ENCODE measurements around the gene CDH6. TPM values are rescaled to one million over a fixed set of nuclear protein-coding genes. Genes with fewer than 3 reads are reported as not detected.

Gene CDH6
- total RNA-seq, 1 donor from 2014 or later, result 24.5 TPM

- no peak for DNase-seq (ENCODE audit: low spot score)
- intact Hi-C loops (cut with DNase I), result no loop called here
- no peak for ATAC-seq
Measured at GRCh38 chr5:31194892-31195555, 1.5 kb downstream of the CDH6 start.

DNA sequence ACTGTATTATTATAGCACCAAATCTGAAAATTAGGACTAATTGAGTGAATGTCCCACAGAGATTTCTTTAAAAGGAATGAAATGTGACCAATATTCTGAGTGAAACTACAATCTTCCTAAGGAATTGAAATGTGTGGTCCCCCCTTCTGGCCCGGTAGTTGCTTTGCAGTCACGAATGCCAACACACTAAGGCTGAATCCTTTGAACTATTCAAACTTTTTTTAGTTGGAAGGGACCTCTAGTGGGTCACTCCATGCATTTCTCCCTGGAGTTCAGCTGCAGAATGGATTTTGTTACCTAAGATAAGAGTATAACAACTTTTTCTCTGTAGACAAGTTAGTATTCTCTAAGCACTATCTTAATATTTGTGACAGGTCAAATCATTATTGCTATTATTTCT is 2.8 kb downstream of the CDH6 start:
- intact Hi-C loops (cut with DNase I), result no loop called here
- no peak for ATAC-seq
- no peak for DNase-seq (ENCODE audit: low spot score)

- DNase-seq (ENCODE audit: low spot score), result no peak
- intact Hi-C loops (cut with DNase I), result no loop called here
- ATAC-seq, result no peak
Measured at GRCh38 chr5:31197183-31197582, 3.7 kb downstream of the CDH6 start.

- ATAC-seq (no peak), DNase-seq (ENCODE audit: low spot score) (no peak)
- intact Hi-C loops (cut with DNase I), result no loop called here
Measured at GRCh38 chr5:31204958-31205357, 11.5 kb downstream of the CDH6 start.

GRCh38 chr5:31208043-31208442 is 14.6 kb downstream of the CDH6 start:
- ATAC-seq, result no peak
- no peak for DNase-seq (ENCODE audit: low spot score)
- intact Hi-C loops (cut with DNase I), result no loop called here

DNA sequence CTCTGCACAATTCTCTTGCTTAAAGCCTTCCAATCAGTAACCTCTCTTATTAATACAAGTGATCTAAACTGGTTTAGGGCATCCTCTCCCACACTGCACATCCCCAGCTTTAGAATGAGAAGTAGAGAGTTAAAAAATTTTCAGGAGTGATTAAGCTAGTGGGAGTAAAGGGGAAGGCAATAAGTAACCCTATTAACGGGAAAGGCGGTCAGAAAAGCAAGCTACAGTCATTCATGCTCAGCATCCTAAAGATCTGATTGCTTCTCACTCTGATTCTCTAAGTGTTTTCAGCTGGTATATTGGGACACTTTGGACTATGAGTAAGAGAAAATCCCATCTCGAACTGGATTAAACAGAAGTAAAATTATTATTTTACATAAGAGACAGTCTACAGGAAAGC is 15.8 kb downstream of the CDH6 start:
- ATAC-seq (no peak), DNase-seq (ENCODE audit: low spot score) (no peak)
- intact Hi-C loops (cut with DNase I), result no loop called here

DNA sequence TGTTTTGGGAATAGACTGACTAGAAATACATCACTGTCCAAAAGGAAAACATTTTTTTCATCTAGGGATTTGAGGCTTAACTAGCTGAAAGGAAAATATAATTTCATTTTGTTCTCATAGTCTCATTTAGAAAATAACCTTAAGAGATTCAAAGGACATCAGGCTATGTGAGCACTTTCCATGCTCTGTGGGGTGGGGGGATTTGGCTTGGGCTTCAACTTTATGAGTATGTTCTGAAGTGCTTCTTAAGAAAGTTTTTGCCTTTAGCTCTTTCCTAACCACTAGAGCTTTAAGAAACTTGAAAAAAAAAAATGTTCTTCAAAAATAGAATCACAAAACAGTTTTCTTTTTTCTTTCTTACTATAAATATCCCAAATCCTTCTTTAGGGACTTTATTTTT is 17.6 kb downstream of the CDH6 start:
- intact Hi-C loops (cut with DNase I), result no loop called here
- ATAC-seq (no peak), DNase-seq (ENCODE audit: low spot score) (no peak)

- DNase-seq (ENCODE audit: low spot score) (no peak), ATAC-seq (no peak)
- intact Hi-C loops (cut with DNase I), result no loop called here
Measured at GRCh38 chr5:31213257-31213656, 19.8 kb downstream of the CDH6 start.

GRCh38 chr5:31213705-31214121 is 20.2 kb downstream of the CDH6 start:
- DNase-seq (ENCODE audit: low spot score) (no peak), ATAC-seq (no peak)
- intact Hi-C loops (cut with DNase I), result no loop called here

DNA sequence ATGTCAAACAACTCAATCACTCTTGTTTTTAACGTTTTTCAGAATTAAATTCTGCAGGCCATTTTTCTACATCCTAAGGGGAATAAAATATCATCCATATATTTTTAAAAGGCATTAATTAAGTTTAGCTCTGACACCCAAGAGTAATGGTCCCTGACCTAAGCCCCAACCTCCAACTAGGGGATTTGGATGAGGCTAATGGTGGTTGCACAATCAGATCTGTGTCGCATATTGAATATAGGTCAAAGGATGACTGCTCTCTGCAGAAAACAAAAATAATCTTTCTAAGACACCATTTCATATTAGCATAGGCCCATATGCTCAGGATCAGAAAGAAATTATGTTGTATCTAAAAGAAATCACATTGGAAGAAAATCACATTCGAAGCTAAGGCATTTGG is 20.7 kb downstream of the CDH6 start:
- intact Hi-C loops (cut with DNase I), result no loop called here
- ATAC-seq, result no peak
- DNase-seq (ENCODE audit: low spot score), result no peak

- intact Hi-C loops (cut with DNase I), result no loop called here
- DNase-seq (ENCODE audit: low spot score), result no peak
- no peak for ATAC-seq
Measured at GRCh38 chr5:31215236-31215635, 21.8 kb downstream of the CDH6 start.

DNA sequence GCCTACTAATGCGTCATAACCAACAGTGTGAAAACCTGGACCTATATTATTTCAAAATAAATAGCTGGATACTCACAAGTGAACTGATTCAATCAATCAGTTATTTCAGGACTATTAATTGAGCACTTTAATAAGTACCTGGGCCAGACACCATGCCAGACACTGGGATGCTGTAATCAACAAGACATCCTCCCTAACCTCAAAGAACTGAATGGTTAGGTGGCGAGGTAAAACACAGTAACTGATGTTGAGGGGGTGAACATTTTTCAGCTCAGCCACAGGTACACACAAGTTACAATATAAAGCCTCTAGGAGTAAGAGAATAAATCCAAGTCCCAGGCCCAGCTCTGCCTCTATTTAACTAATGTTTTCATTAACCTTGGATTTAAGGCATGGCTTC is 24.0 kb downstream of the CDH6 start:
- intact Hi-C loops (cut with DNase I), result no loop called here
- no peak for ATAC-seq
- no peak for DNase-seq (ENCODE audit: low spot score)

GRCh38 chr5:31218978-31219377 is 25.5 kb downstream of the CDH6 start:
- intact Hi-C loops (cut with DNase I), result no loop called here
- no peak for ATAC-seq
- no peak for DNase-seq (ENCODE audit: low spot score)

GRCh38 chr5:31221001-31221400 is 27.5 kb downstream of the CDH6 start:
- ATAC-seq, result no peak
- no peak for DNase-seq (ENCODE audit: low spot score)

GRCh38 chr5:31225118-31225517 is 31.6 kb downstream of the CDH6 start:
- intact Hi-C loops (cut with DNase I), result no loop called here
- no peak for ATAC-seq
- no peak for DNase-seq (ENCODE audit: low spot score)

More at GRCh38 chr5:31221001-31221400, 27.5 kb downstream of the CDH6 start:
- intact Hi-C loops (cut with DNase I), result no loop called here

DNA sequence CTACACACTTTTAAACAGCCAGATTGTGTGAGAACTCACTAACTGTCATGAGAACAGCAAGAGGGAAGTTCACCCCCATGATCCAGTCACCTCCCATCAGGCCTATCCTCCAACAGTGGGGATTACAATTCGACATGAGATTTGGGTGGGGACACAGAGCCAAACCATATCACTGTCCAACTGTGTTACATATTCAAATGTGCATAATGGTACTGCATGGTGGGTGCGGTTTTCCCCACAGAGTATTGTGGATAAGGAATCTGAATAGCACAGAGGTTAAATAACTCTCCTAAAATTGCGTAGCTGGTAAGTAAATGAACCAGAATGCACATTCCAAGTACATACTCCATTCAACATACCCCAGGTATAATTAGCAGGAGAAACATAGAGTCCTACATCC is 32.1 kb downstream of the CDH6 start:
- intact Hi-C loops (cut with DNase I), result no loop called here
- ATAC-seq (no peak), DNase-seq (ENCODE audit: low spot score) (no peak)

- DNase-seq (ENCODE audit: low spot score) (no peak), ATAC-seq (no peak)
- intact Hi-C loops (cut with DNase I), result no loop called here
Measured at GRCh38 chr5:31226651-31227050, 33.2 kb downstream of the CDH6 start.

DNA sequence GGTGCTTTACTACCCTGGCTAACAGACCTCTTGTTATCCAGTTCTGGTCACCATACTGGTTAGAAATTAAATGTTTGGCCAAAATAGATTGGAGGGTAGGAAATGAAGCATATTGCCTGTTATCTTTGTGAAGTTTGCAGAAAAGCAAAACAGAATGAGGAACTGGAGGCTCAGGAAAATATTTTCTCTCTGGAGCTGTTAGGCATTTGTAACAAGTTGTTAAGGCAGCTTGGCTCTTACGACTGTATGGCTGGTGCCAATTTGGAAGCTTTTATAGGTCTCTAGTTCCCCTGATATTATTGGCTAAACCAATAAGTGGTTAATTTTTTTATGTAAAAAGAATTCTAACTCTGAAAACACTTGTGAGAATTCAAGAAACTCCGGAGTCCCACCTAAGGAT is 35.8 kb downstream of the CDH6 start:
- ATAC-seq (no peak), DNase-seq (ENCODE audit: low spot score) (no peak)
- intact Hi-C loops (cut with DNase I), result no loop called here

GRCh38 chr5:31231177-31231838 is 37.8 kb downstream of the CDH6 start:
- intact Hi-C loops (cut with DNase I), result no loop called here
- DNase-seq (ENCODE audit: low spot score) (no peak), ATAC-seq (no peak)

- ATAC-seq (peak; percentile 82), DNase-seq (ENCODE audit: low spot score) (no peak)
- intact Hi-C loops (cut with DNase I), result no loop called here
Measured at GRCh38 chr5:31232273-31232888, 38.9 kb downstream of the CDH6 start.

GRCh38 chr5:31235381-31235780 is 41.9 kb downstream of the CDH6 start:
- intact Hi-C loops (cut with DNase I), result no loop called here
- DNase-seq (ENCODE audit: low spot score) (no peak), ATAC-seq (no peak)
